Stimulated activated CD4-positive, alpha-beta T cell treated with anti-CD3 and anti-CD28 coated beads, Interleukin-1b, Interleukin-23, amount 100 ng/mL, for 24 hours (primary cell): ENCODE measurements around the gene ZMIZ1.

Experiments
- DNase-seq, 4 experiments: peaks; one replicate each; pipeline ENCODE4 v3.0.0-alpha.2; 2020; ENCODE audit warnings: low read depth in 4 of 4, low spot score in 1 of 4

ZMIZ1 gene

GRCh38 chr10:79079054-79079397, 10.3 kb downstream of the ZMIZ1 start:
- DNase-seq, result no peak

- DNase-seq, result no peak
These were observed 11.0 kb downstream of the ZMIZ1 start for GRCh38 chr10:79079490-79080355.

GRCh38 chr10:79081353-79082034, 12.7 kb downstream of the ZMIZ1 start:
- DNase-seq, result no peak

- no peak for DNase-seq
These were observed 13.2 kb downstream of the ZMIZ1 start for GRCh38 chr10:79082035-79082373.

- no peak for DNase-seq
These were observed 14.1 kb downstream of the ZMIZ1 start for GRCh38 chr10:79082631-79083596.

GRCh38 chr10:79084012-79084971, 15.5 kb downstream of the ZMIZ1 start:
- no peak for DNase-seq

- DNase-seq, result no peak
These were observed 16.3 kb downstream of the ZMIZ1 start for GRCh38 chr10:79084972-79085597.

- DNase-seq, result no peak
These were observed 18.1 kb downstream of the ZMIZ1 start for GRCh38 chr10:79086822-79087221.

GRCh38 chr10:79087721-79088120, 19.0 kb downstream of the ZMIZ1 start:
- DNase-seq, result no peak

GRCh38 chr10:79088176-79088575, 19.4 kb downstream of the ZMIZ1 start:
- DNase-seq, result no peak

- no peak for DNase-seq
These were observed 20.0 kb downstream of the ZMIZ1 start for GRCh38 chr10:79088613-79089355.

GRCh38 chr10:79089632-79090031, 20.9 kb downstream of the ZMIZ1 start:
- no peak for DNase-seq

- DNase-seq, result no peak
These were observed 21.5 kb downstream of the ZMIZ1 start for GRCh38 chr10:79090134-79090803.

- DNase-seq, result no peak
These were observed 23.6 kb downstream of the ZMIZ1 start for GRCh38 chr10:79092292-79092896.

- DNase-seq, result no peak
These were observed 25.1 kb downstream of the ZMIZ1 start for GRCh38 chr10:79093658-79094411.

- DNase-seq, result no peak
These were observed 25.8 kb downstream of the ZMIZ1 start for GRCh38 chr10:79094412-79095175.

- no peak for DNase-seq
These were observed 26.6 kb downstream of the ZMIZ1 start for GRCh38 chr10:79095316-79095715.
